ENCODE measurements around the gene PADI2. TPM values are rescaled to one million over a fixed set of nuclear protein-coding genes. Genes with fewer than 3 reads are reported as not detected.

Gene PADI2
- total and polyA plus RNA-seq, 2 of the 8 experiments (the other 6 are each of a cell fraction or from before 2014, with no cell fraction given), result 1.6 to 7.5 TPM

DNA sequence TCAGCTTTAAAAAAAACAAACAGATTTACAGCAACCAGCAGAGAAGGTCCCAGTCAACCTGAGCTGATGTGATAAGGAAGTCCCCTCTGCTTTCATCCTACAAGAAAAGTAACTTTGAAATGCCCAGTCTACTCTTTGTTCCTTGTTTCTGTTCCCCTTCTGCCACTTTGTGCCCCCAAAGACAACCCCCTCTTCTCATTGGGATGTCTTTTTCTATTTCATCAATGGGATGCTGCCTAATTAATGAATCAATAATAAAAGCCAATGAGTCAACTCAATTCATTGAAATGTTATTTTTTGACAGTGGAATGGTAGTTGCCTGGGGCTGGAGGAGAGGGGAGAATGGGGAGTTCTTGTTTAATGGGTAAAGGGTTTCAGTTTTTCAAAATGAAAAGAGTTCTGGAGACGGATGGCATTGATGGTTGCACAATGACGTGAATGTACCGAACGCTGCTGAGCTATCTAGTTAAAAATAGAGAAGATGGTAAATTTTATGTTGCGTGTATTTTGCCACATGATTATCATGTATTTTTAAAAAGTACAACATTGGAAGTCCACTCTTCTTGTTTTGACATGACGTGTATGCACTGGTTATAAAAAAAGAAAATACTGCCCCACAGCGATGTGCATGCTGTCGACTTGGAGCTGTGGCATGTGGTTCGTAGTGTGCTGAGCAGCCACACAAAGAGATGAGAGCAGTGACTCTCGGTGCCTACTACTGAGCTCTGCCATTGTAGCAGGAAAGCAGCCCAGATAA, 22.4 kb upstream of the PADI2 start:
- Histone ChIP-seq H3K36me3 (ENCODE audit: control insufficient read depth in 2 of 4, insufficient read depth in 4 of 4, low read length in 3 of 4) (no peaks in the 10 kb centered on the region), H4K8ac (ENCODE audit: extremely low read depth, insufficient read depth, low read length) (no peak overlapping the region), H4K20me1 (replicated peaks in 1 of 2; ENCODE audit: control insufficient read depth in 1 of 2, insufficient read depth in 2 of 2, low read length in 2 of 2) (no peaks in the 10 kb centered on the region), H3K56ac (replicated peaks; ENCODE audit: insufficient read length, low read depth, low read length) (no peak overlapping the region), H3K14ac (ENCODE audit: insufficient read length) (no peak overlapping the region), H2AK5ac (ENCODE audit: low read depth, low read length) (no peak overlapping the region), H3K23ac (ENCODE audit: insufficient read length) (no peak overlapping the region), H3K18ac (ENCODE audit: extremely low read depth, low read length) (no peak overlapping the region), H4K5ac (ENCODE audit: insufficient read length, low read depth, low read length) (no peak overlapping the region), H3K4me2 (ENCODE audit: insufficient read depth in 1 of 2, low read depth in 2 of 2, low read length in 2 of 2) (no peak overlapping the region), H3K23me2 (ENCODE audit: low read depth, low read length) (no peaks in the 10 kb centered on the region), H4K91ac (replicated peaks; ENCODE audit: insufficient read length, low read length) (no peak overlapping the region), H2BK15ac (ENCODE audit: low read length) (no peak overlapping the region), H2BK12ac (ENCODE audit: low read depth, low read length) (no peak overlapping the region), H3K4ac (replicated peaks; ENCODE audit: insufficient read length, low read depth, low read length) (no peak overlapping the region), H3K79me1 (ENCODE audit: low read depth, low read length) (no peaks in the 10 kb centered on the region), H3K4me1 (replicated peaks in 1 of 4; ENCODE audit: control insufficient read depth in 3 of 4, insufficient read depth in 4 of 4, low read length in 3 of 4) (no peaks in the 10 kb centered on the region; a peak in 1 of 7 replicates), H3K9ac (replicated peaks in 1 of 4; ENCODE audit: extremely low read depth in 1 of 4, low read depth in 3 of 4, low read length in 3 of 4) (no peak overlapping the region), H3K27me3 (replicated peaks in 1 of 4; ENCODE audit: control insufficient read depth in 3 of 4, extremely low read depth in 1 of 4, insufficient read depth in 3 of 4, low read length in 3 of 4) (no peaks in the 10 kb centered on the region), H3K27ac (ENCODE audit: low read depth, low read length) (no peak overlapping the region), H3K9me3 (ENCODE audit: insufficient read depth in 2 of 2, low read depth in 1 of 2, low read length in 1 of 2) (no peaks in the 10 kb centered on the region), H3K79me2 (ENCODE audit: control insufficient read depth in 1 of 2, insufficient read depth in 2 of 2, low read length in 2 of 2) (no peaks in the 10 kb centered on the region), H2BK120ac (replicated peaks; ENCODE audit: low read depth, low read length) (no peak overlapping the region), H2AFZ (ENCODE audit: low read length) (no peak overlapping the region), H2BK5ac (ENCODE audit: low read depth, low read length) (no peak overlapping the region), H2BK20ac (ENCODE audit: low read length) (no peak overlapping the region), H3K4me3 (ENCODE audit: extremely low read depth in 1 of 4, insufficient read depth in 2 of 4, low read depth in 3 of 4, low read length in 4 of 4) (no peak overlapping the region)
- POLR2A ChIA-PET (ENCODE audit: partially characterized antibody), result no interaction called here
- no peak for DNase-seq (ENCODE audit: low read depth in 1 of 2, low spot score in 2 of 2)
- WGBS, 2 experiments (ENCODE audit: extremely low coverage in 1 of 2, insufficient coverage in 1 of 2, insufficient read length in 1 of 2, insufficient replicate concordance in 2 of 2, low coverage in 1 of 2, low lambda C conversion rate in 2 of 2, missing lambda C conversion rate in 1 of 2), result 83% methylated on average over 10 of the region's 10 CpGs; no CpG with 5 or more reads in 1 of the 2 experiments
- FAIRE-seq, result no peak
- CTCF ChIA-PET (ENCODE audit: partially characterized antibody), result interaction anchor here (0.7 to 1.6 kb wide), 4 partner anchors 16 to 150 kb away, joined by 3 to 4 read pairs (median 3); no protein-coding TSS in a partner anchor
- TF ChIP-seq SP2 (IDR thresholded peaks at IDR 0.05; ENCODE audit: low read length), result no peak
- TF ChIP-seq RBBP5 (IDR thresholded peaks at IDR 0.05; ENCODE audit: borderline replicate concordance, low read depth, low read length), result no peak
- no peak for TF ChIP-seq KDM1A (IDR thresholded peaks at IDR 0.05; ENCODE audit: borderline replicate concordance, low read length)
- TF ChIP-seq SAP30 (IDR thresholded peaks at IDR 0.05; ENCODE audit: insufficient read depth, insufficient replicate concordance, low read length), result no peak
- TF ChIP-seq SP4 (IDR thresholded peaks at IDR 0.05; ENCODE audit: low read length), result no peak
- no peak for TF ChIP-seq CBX8 (IDR thresholded peaks at IDR 0.05; ENCODE audit: borderline replicate concordance, low read depth, low read length)
- TF ChIP-seq TCF12 (IDR thresholded peaks at IDR 0.05; ENCODE audit: low read depth, low read length), result no peak
- TF ChIP-seq CTBP2 (IDR thresholded peaks at IDR 0.05; ENCODE audit: borderline replicate concordance, insufficient read depth, insufficient read length, low read length), result no peak
- TF ChIP-seq ATF2 (IDR thresholded peaks at IDR 0.05; ENCODE audit: low read length), result no peak
- TF ChIP-seq BCL11A (IDR thresholded peaks at IDR 0.05; ENCODE audit: low read depth in 2 of 2, low read length in 2 of 2), result no peak
- no peak for TF ChIP-seq SUZ12 (IDR thresholded peaks at IDR 0.05; ENCODE audit: low read length)
